K562 (cell line): ENCODE results near the gene GDF15. TPM values are rescaled to one million over a fixed set of nuclear protein-coding genes. Genes with fewer than 3 reads are reported as not detected.

Source experiments
- BDP1 ChIP-seq: IDR thresholded peaks from 3 replicates; pipeline ENCODE4 v1.6.1; 2011; ENCODE audit not compliant: insufficient read length, insufficient read depth
- CHAMP1 ChIP-seq: fragments of 450-650 bp; IDR thresholded peaks from 2 replicates; pipeline ENCODE4 v1.6.1; 2016; ENCODE audit warnings: mild to moderate bottlenecking
- CHD4 ChIP-seq: fragments of 200-600 bp; sonication (generic); IDR thresholded peaks from 3 replicates; pipeline ENCODE4 v1.6.1; 2012; ENCODE audit warnings: low read depth, mild to moderate bottlenecking, mixed read lengths, low read length, inconsistent platforms; ENCODE audit not compliant: insufficient read depth, insufficient replicate concordance, poor library complexity, severe bottlenecking
- E2F1 ChIP-seq: sonication (generic); formaldehyde crosslinking; IDR thresholded peaks from 2 replicates; pipeline ENCODE4 v1.8.1; 2023; ENCODE audit warnings: mild to moderate bottlenecking, missing genetic modification reagents, moderate library complexity
- ELF1 ChIP-seq: fragments of 200-800 bp; sonication (Bioruptor generic); IDR thresholded peaks from 2 replicates; pipeline ENCODE4 v1.6.1; 2016; ENCODE audit warnings: missing genetic modification characterization, missing compliant biosample characterization
- ETS1 ChIP-seq: conservative IDR thresholded peaks from 2 replicates; pipeline ENCODE4 v1.6.1; 2011; ENCODE audit warnings: low read depth, mild to moderate bottlenecking, low read length; ENCODE audit not compliant: control insufficient read depth
- ETV1 ChIP-seq: fragments of 450-650 bp; conservative IDR thresholded peaks from 2 replicates; pipeline ENCODE4 v1.6.1; 2016; ENCODE audit warnings: missing genetic modification characterization, control low read depth, low read depth, missing compliant biosample characterization
- GABPA ChIP-seq: fragments of 200-800 bp; sonication (Bioruptor generic); conservative IDR thresholded peaks from 2 replicates; pipeline ENCODE4 v1.6.1; 2016; ENCODE audit warnings: low read depth, missing genetic modification characterization, missing compliant biosample characterization
- RBFOX2 ChIP-seq: fragments of 200-400 bp; formaldehyde crosslinking; IDR thresholded peaks from 2 replicates; pipeline ENCODE4 v1.6.1; 2017; ENCODE audit warnings: low read depth, mild to moderate bottlenecking, low read length, moderate library complexity
- TRIM28 ChIP-seq: fragments of 450-650 bp; IDR thresholded peaks from 2 replicates; pipeline ENCODE4 v1.6.1; 2017
- ZBTB9 ChIP-seq: fragments of 450-650 bp; formaldehyde crosslinking; IDR thresholded peaks from 2 replicates; pipeline ENCODE4 v1.4.0; 2020; ENCODE audit warnings: mild to moderate bottlenecking, moderate library complexity
- ZEB2 ChIP-seq: fragments of 450-650 bp; IDR thresholded peaks from 2 replicates; pipeline ENCODE4 v1.6.1; 2016
- ZNF134 ChIP-seq: fragments of 250-450 bp; sonication (Bioruptor Pico); conservative IDR thresholded peaks from 2 replicates; pipeline ENCODE4 v1.4.0; 2020
- ZNF592 ChIP-seq: fragments of 450-650 bp; IDR thresholded peaks from 2 replicates; pipeline ENCODE4 v1.6.1; 2017; ENCODE audit warnings: antibody characterized with exemption, mild to moderate bottlenecking
- ZNF695 ChIP-seq: fragments of 450-650 bp; formaldehyde crosslinking; IDR thresholded peaks from 2 replicates; pipeline ENCODE4 v1.4.0; 2020; ENCODE audit warnings: mild to moderate bottlenecking, moderate library complexity
- polyA plus RNA-seq, 8 experiments: library from polyadenylated mRNA; depleted of rRNA in 4 of 8; stranded (reverse) in 5 of 8; unstranded in 3 of 8; fragments of >200 nt; fragmentation: Nextera tagmentation in 2 of 8; fragmentation: Illumina TruSeq in 1 of 8; extraction: Ambion mirVana in 2 of 8; extraction: Trizol in 1 of 8; gene quantifications; 2 replicates each; pipeline versions ENCODE4 v1.2.1 to v1.2.3, GENCODE V29; 2011 to 2014; ENCODE audit warnings: inconsistent platforms in 1 of 8, missing spikeins in 1 of 8
- total RNA-seq, 7 experiments: library from RNA; depleted of rRNA in 6 of 7; stranded (reverse); fragments of >200 nt in 6 of 7; fragmentation: Illumina TruSeq in 2 of 7; extraction: Trizol in 2 of 7; gene quantifications; 2 replicates each; pipeline versions ENCODE4 v1.2.1 to v1.2.3, GENCODE V29; 2011 to 2021; ENCODE audit warnings: low replicate concordance in 1 of 7

Gene GDF15
- total and polyA plus RNA-seq, 9 of the 15 experiments (the other 6 are each of a cell fraction or from before 2014, with no cell fraction given) = 2.3 to 82.4 (median 12.5) TPM

- peak; percentile 37 for TF ChIP-seq ZNF592
- no peak for TF ChIP-seq CHAMP1
- TF ChIP-seq GABPA = peak; percentile 94
- peak; percentile 37; the same call in 1 of the 2 replicates for TF ChIP-seq ZEB2
- 0 out of 2 replicates have a peak, but pooled peaks have one; percentile 27 for TF ChIP-seq ZBTB9 (CRISPR knock-in tag)
- 0 out of 2 replicates have a peak, but pooled peaks have one; percentile 62 for TF ChIP-seq E2F1 (CRISPR knock-in tag)
- peak; percentile 17 for TF ChIP-seq CHD4
- TF ChIP-seq ELF1 (tag) = peak; percentile 76; the same call in 1 of the 2 replicates
- no peak for TF ChIP-seq ZNF134
- TF ChIP-seq ZNF695 (CRISPR knock-in tag) = peak; percentile 84; the same call in 1 of the 2 replicates
- peak; percentile 78 for TF ChIP-seq ETV1
- TF ChIP-seq TRIM28 = peak; percentile 29; the same call in 1 of the 2 replicates
- TF ChIP-seq BDP1 = no peak
- peak; percentile 82 for TF ChIP-seq RBFOX2
- TF ChIP-seq ETS1 = peak; percentile 91
Measured at GRCh38 chr19:18417250-18418028, 31.5 kb downstream of the GDF15 start (continued).
